Esophagus (tissue), 2 donors: Measurements from ENCODE around the gene LITAF. TPM values are rescaled to one million over a fixed set of nuclear protein-coding genes. Genes with fewer than 3 reads are reported as not detected.
A peak's percentile ranks its signal among the peaks of the same experiment; 100 is the strongest.
"Not testable (repeated sequence)": the region's sequence is repeated elsewhere in the genome, so short reads cannot be mapped to it uniquely, and the experiment has no call there.

Source experiments
- H3K27ac ChIP-seq, 2 donors: one replicate each; pipeline ENCODE4 v1.5.1; 2013; ENCODE audit warnings: low read depth in 2 of 2, mild to moderate bottlenecking in 2 of 2, inconsistent platforms in 1 of 2, low read length in 1 of 2, moderate library complexity in 1 of 2
- H3K27me3 ChIP-seq, 2 donors: one replicate each; pipeline ENCODE4 v1.6.1; 2013; ENCODE audit warnings: low read length in 2 of 2, control low read depth in 1 of 2, mild to moderate bottlenecking in 1 of 2; ENCODE audit not compliant: insufficient read depth in 2 of 2, control insufficient read depth in 1 of 2
- H3K36me3 ChIP-seq, 2 donors: one replicate each; pipeline ENCODE4 v1.6.1; 2013; ENCODE audit warnings: low read length in 1 of 2; ENCODE audit not compliant: control insufficient read depth in 2 of 2, insufficient read depth in 2 of 2
- H3K4me1 ChIP-seq, 2 donors: one replicate each; pipeline ENCODE4 v1.6.1; 2013; ENCODE audit warnings: low read length in 1 of 2; ENCODE audit not compliant: control insufficient read depth in 2 of 2, insufficient read depth in 2 of 2
- H3K4me3 ChIP-seq, 2 donors: one replicate each; pipeline ENCODE4 v1.5.1; 2013; ENCODE audit warnings: low read length in 2 of 2, mild to moderate bottlenecking in 2 of 2, low read depth in 1 of 2, moderate library complexity in 1 of 2
- H3K9me3 ChIP-seq, 2 donors: one replicate each; pipeline ENCODE4 v1.6.1; 2013; ENCODE audit warnings: mild to moderate bottlenecking in 2 of 2, low read depth in 1 of 2, low read length in 1 of 2, moderate library complexity in 1 of 2; ENCODE audit not compliant: control insufficient read depth in 2 of 2, insufficient read depth in 1 of 2
- WGBS, 2 donors: extraction: QIAGEN DNeasy Blood & Tissue Kit; methylation state at CpG; one replicate each; pipeline ENCODE4 v1.1.7; 2013; 5-methylcytosine and 5-hydroxymethylcytosine counted together
- polyA plus RNA-seq, 2 donors: library from polyadenylated mRNA; stranded (reverse); fragments of 200-250 nt; gene quantifications; one replicate each; pipeline ENCODE4 v1.2.3, GENCODE V29; 2013
- donor health status: healthy with polysubstance abuse.
- donor health status: Bipolar disorder and iron deficiency.

The LITAF gene
- polyA plus RNA-seq, 2 donors: 10.9 to 28.7 TPM

DNA sequence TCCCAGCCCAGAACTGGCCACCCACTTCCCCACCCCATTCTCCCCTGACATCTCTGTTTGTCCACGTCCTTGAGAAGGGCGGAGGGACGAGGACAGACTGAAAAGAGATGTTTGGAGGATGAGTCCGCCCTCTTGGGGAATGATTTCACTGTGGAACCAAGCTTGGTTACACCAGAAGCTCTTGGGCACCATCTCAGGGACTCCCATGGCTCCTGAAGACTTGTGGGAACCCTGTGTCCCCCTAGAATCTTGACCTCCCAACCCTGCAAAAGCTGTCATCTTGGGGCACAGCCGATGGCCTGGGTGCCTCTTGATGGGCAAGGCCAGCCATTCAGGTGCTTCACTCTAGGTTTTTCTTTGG is 25.9 kb upstream of the LITAF start:
- Histone ChIP-seq H3K27ac (peak overlapping the region; percentile 15 to 66), H3K4me3 (no peak overlapping the region), H3K4me1 (peaks cover 5 to 14% of the 10 kb centered on the region in 2 donors), H3K36me3 (no peaks in the 10 kb centered on the region), H3K27me3 (no peaks in the 10 kb centered on the region), H3K9me3 (no peaks in the 10 kb centered on the region)
- 77 to 79% methylated on average over 5 of the region's 5 CpGs for WGBS, 2 donors

GRCh38 chr16:11611871-11612664 is 25.3 kb upstream of the LITAF start:
- H3K4me1 ChIP-seq: peaks cover 5 to 14% of the 10 kb centered on the region in 2 donors
- no peak overlapping the region for H3K4me3 ChIP-seq
- WGBS, 2 donors: 55 to 77% methylated on average over 23 of the region's 23 CpGs

GRCh38 chr16:11610580-11610979 is 23.9 kb upstream of the LITAF start:
- 63 to 77% methylated on average over 6 of the region's 6 CpGs for WGBS, 2 donors
- Histone ChIP-seq H3K27me3 (no peaks in the 10 kb centered on the region), H3K4me3 (no peak overlapping the region), H3K36me3 (no peaks in the 10 kb centered on the region), H3K4me1 (peaks cover 5 to 14% of the 10 kb centered on the region in 2 donors), H3K27ac (no peak overlapping the region), H3K9me3 (no peaks in the 10 kb centered on the region)

More at GRCh38 chr16:11611871-11612664, 25.3 kb upstream of the LITAF start:
- Histone ChIP-seq H3K27me3 (no peaks in the 10 kb centered on the region), H3K9me3 (no peaks in the 10 kb centered on the region), H3K27ac (peak overlapping the region in 1 of 2 donors; percentile 66), H3K36me3 (no peaks in the 10 kb centered on the region)

DNA sequence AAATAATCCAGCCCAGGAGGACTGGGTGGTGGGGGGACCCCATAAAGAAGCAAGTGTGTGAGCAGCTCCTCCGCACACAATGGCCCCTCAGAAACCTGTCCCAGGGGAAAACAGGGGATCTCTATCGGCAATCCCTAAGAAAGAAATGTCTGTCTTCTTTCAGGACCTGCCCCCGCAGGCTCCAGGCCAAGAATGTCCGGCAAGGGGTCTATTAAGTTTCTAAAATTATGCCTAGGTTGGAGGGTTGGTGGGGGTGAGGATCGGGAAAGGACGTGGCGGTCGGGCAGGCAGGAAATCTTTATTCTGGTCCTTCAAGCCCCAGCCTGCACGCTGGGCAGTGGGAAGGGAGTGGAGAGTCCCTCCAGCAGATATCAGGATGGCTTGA is 23.4 kb upstream of the LITAF start:
- peaks cover 5 to 14% of the 10 kb centered on the region in 2 donors for H3K4me1 ChIP-seq
- no peaks in the 10 kb centered on the region for H3K27me3 ChIP-seq
- H3K4me3 ChIP-seq: no peak overlapping the region
- no peaks in the 10 kb centered on the region for H3K36me3 ChIP-seq
- H3K27ac ChIP-seq: no peak overlapping the region
- 59 to 68% methylated on average over 9 of the region's 9 CpGs for WGBS, 2 donors
- H3K9me3 ChIP-seq: no peaks in the 10 kb centered on the region

GRCh38 chr16:11609474-11610120 is 22.9 kb upstream of the LITAF start:
- Histone ChIP-seq H3K27ac (no peak overlapping the region), H3K4me1 (peaks cover 5 to 11% of the 10 kb centered on the region in 2 donors), H3K9me3 (no peaks in the 10 kb centered on the region), H3K36me3 (no peaks in the 10 kb centered on the region), H3K4me3 (no peak overlapping the region), H3K27me3 (no peaks in the 10 kb centered on the region)
- WGBS, 2 donors: 58 to 65% methylated on average over 14 of the region's 14 CpGs

- H3K27me3 ChIP-seq: no peaks in the 10 kb centered on the region
- H3K27ac ChIP-seq: no peak overlapping the region
- H3K4me3 ChIP-seq: no peak overlapping the region
- H3K36me3 ChIP-seq: no peaks in the 10 kb centered on the region
- WGBS, 2 donors: 93 to 94% methylated on average over 5 of the region's 5 CpGs
- no peaks in the 10 kb centered on the region for H3K4me1 ChIP-seq
- no peaks in the 10 kb centered on the region for H3K9me3 ChIP-seq
These were observed 19.2 kb upstream of the LITAF start for GRCh38 chr16:11605891-11606290.

DNA sequence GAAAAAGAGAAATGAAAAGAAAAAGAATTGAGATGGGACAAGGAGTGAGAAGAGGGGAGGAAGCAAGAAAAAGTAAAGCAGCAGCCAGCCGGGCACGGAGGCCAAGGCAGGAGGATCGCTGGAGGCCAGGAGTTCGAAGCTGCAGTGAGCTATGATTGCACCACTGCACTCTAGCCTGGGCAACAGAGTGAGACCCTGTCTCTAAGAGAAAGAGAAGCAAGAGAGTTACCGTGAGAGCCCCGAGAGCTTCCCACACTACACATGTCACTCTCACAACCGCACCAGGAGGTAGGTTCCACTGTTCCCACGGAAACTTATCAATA is 18.8 kb upstream of the LITAF start:
- no peaks in the 10 kb centered on the region for H3K9me3 ChIP-seq
- no peaks in the 10 kb centered on the region for H3K4me1 ChIP-seq
- H3K4me3 ChIP-seq: no peak overlapping the region
- H3K27me3 ChIP-seq: no peaks in the 10 kb centered on the region
- WGBS, 2 donors: 83 to 95% methylated on average over 8 of the region's 8 CpGs
- no peaks in the 10 kb centered on the region for H3K36me3 ChIP-seq
- no peak overlapping the region for H3K27ac ChIP-seq

- 70 to 72% methylated on average over 21 of the region's 21 CpGs for WGBS, 2 donors
- H3K9me3 ChIP-seq: no peaks in the 10 kb centered on the region
- H3K4me3 ChIP-seq: no peak overlapping the region
- H3K36me3 ChIP-seq: no peaks in the 10 kb centered on the region
- no peaks in the 10 kb centered on the region for H3K27me3 ChIP-seq
- peak overlapping the region; percentile 9 to 38 for H3K27ac ChIP-seq
- no peaks in the 10 kb centered on the region for H3K4me1 ChIP-seq
These were observed 18.3 kb upstream of the LITAF start for GRCh38 chr16:11604783-11605563.

GRCh38 chr16:11604296-11604695 is 17.6 kb upstream of the LITAF start:
- H3K4me3 ChIP-seq, H3K27me3 ChIP-seq, H3K9me3 ChIP-seq, H3K27ac ChIP-seq, H3K4me1 ChIP-seq, H3K36me3 ChIP-seq: not testable (repeated sequence)
- 91 to 93% methylated on average over 4 of the region's 4 CpGs for WGBS, 2 donors
